Measurements from ENCODE around the gene PPP2R2C.

GRCh38 chr4:6362243-6362885, 110.0 kb downstream of the PPP2R2C start:
- TF ChIP-seq EZH2 (IDR thresholded peaks at IDR 0.05; ENCODE audit: insufficient read depth, poor library complexity, severe bottlenecking): no peak
- no peak for TF ChIP-seq EZH2phosphoT487 (IDR thresholded peaks at IDR 0.05; ENCODE audit: insufficient read depth, low read depth)
